Right cardiac atrium (tissue), 5 donors: ENCODE results near the gene ADGRF4. TPM values are rescaled to one million over a fixed set of nuclear protein-coding genes. Genes with fewer than 3 reads are reported as not detected.
A peak's percentile ranks its signal among the peaks of the same experiment; 100 is the strongest.
"Not testable (repeated sequence)": the region's sequence is repeated elsewhere in the genome, so short reads cannot be mapped to it uniquely, and the experiment has no call there.

Experiments
- ATAC-seq, 2 donors: fragments of 200-7000 bp; cut with Tn5 transposase; one replicate each; pipeline versions ENCODE4 v1.8.0 to v1.9.1; 2020; ENCODE audit warnings: moderate library complexity in 2 of 2, mild to moderate bottlenecking in 1 of 2
- DNase-seq, 3 donors: peaks; one replicate each; pipeline ENCODE4 v3.0.0-alpha.2; 2020
- H3K27ac ChIP-seq: one replicate; pipeline ENCODE4 v1.5.1; 2013; ENCODE audit warnings: mild to moderate bottlenecking, low read length, control low read depth, moderate library complexity
- H3K27me3 ChIP-seq: one replicate; pipeline ENCODE4 v1.6.1; 2013; ENCODE audit not compliant: control insufficient read depth, insufficient read depth
- H3K4me1 ChIP-seq: one replicate; pipeline ENCODE4 v1.6.1; 2013; ENCODE audit warnings: low read length; ENCODE audit not compliant: control insufficient read depth, insufficient read depth
- H3K4me3 ChIP-seq: one replicate; pipeline ENCODE4 v1.5.1; 2013; ENCODE audit warnings: low read length, control low read depth
- H3K9me3 ChIP-seq: one replicate; pipeline ENCODE4 v1.6.1; 2013; ENCODE audit warnings: low read length; ENCODE audit not compliant: control insufficient read depth
- WGBS: extraction: QIAGEN DNeasy Blood & Tissue Kit; methylation state at CpG from one replicate; pipeline ENCODE4 v1.1.7; 2013; 5-methylcytosine and 5-hydroxymethylcytosine counted together
- intact Hi-C, 4 donors: fragments of 100-400 bp; cut with DNase I; formaldehyde crosslinking; loops; one replicate each; pipeline versions ENCODE4 v1.11.0 to v1.14.0; 2022 to 2023
- polyA plus RNA-seq: library from polyadenylated mRNA; stranded (reverse); fragments of 200-250 nt; gene quantifications from one replicate; pipeline ENCODE4 v1.2.3, GENCODE V29; 2013
- total RNA-seq, 4 donors: library from RNA; stranded (reverse); fragmentation: NEBNext Ultra II Directional; extraction: Animal tissue kit (Norgen Biotek cat#: 25700); gene quantifications; one replicate each; pipeline ENCODE4 v1.2.1, GENCODE V29; 2021
- donor health status: healthy with polysubstance abuse.
- donor health status: DM: no; HTN: yes; CAD: no.
- donor health status: DM: no; HTN: no; CAD: no.
- donor health status: DM: no; HTN: yes; CAD: no; lungs with severe emphysema.
- donor health status: DM: yes; HTN: yes; CAD: no.

The ADGRF4 gene
- total and polyA plus RNA-seq, 5 donors: 0.09 to 0.91 (median 0.22) TPM

DNA sequence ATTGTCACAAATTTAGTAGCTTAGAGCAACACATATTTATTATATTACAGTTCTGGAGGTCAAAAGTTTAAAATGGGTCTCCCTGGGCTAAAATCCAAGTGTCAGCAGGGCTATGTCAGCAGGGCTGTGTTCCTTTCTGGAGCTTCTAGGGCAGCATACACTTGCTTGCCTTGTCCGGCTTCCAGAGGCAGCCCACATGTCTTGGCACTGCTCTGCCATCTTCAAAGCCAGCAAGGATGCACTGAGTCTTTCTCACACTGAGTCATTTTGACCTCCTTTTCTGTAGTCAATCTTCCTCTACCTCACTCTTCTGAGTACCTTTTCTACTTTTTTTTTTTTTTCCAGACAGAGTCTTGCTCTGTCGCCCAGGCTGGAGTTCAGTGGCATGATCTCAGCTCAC is 39.0 kb downstream of the ADGRF4 start:
- no peak overlapping the region for H3K27ac ChIP-seq
- 60% methylated on average over 2 of the region's 2 CpGs for WGBS
- H3K9me3 ChIP-seq: no peaks in the 10 kb centered on the region
- no peak overlapping the region for H3K4me3 ChIP-seq
- no peaks in the 10 kb centered on the region for H3K27me3 ChIP-seq
- DNase-seq (no peak), ATAC-seq (no peak)
- H3K4me1 ChIP-seq: peaks cover 1% of the 10 kb centered on the region
- intact Hi-C loops: no loop called here

GRCh38 chr6:47740714-47741113 is 42.3 kb downstream of the ADGRF4 start:
- ATAC-seq: no peak
- Histone ChIP-seq H3K4me1 (peaks cover 1% of the 10 kb centered on the region), H3K27ac (no peak overlapping the region), H3K27me3 (no peaks in the 10 kb centered on the region), H3K4me3 (no peak overlapping the region), H3K9me3 (no peaks in the 10 kb centered on the region)
- intact Hi-C loops: no loop called here
- DNase-seq: no peak
- 79% methylated on average over 1 of the region's 1 CpG for WGBS

- Histone ChIP-seq H3K4me1 (peaks cover 1% of the 10 kb centered on the region), H3K4me3 (no peak overlapping the region), H3K27me3 (no peaks in the 10 kb centered on the region), H3K27ac (no peak overlapping the region), H3K9me3 (no peaks in the 10 kb centered on the region)
- peak; percentile 89 to 92 for ATAC-seq
- no peak for DNase-seq
- 40% methylated on average over 2 of the region's 2 CpGs for WGBS
- intact Hi-C loops: no loop called here
Observed at GRCh38 chr6:47741807-47742206, 43.4 kb downstream of the ADGRF4 start.

- DNase-seq (no peak), ATAC-seq (no peak)
- Histone ChIP-seq H3K9me3 (no peaks in the 10 kb centered on the region), H3K27me3 (no peaks in the 10 kb centered on the region), H3K27ac (no peak overlapping the region), H3K4me3 (no peak overlapping the region), H3K4me1 (no peaks in the 10 kb centered on the region)
- intact Hi-C loops: no loop called here
Observed at GRCh38 chr6:47743744-47744143, 45.4 kb downstream of the ADGRF4 start.

DNA sequence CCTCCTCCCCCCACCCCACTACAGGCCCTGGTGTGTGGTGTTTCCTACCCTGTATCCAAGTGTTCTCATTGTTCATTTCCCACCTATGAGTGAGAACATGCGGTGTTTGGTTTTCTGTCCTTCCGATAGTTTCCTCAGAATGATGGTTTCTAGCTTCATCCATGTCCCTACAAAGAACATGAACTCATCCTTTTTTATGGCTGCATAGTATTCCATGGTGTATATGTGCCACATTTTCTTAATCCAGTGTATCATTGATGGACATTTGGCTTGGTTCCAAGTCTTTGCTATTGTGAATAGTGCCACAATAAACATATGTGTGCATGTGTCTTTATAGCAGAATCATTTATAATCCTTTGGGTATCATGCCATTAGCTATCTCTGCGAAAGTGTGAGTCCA is 46.9 kb downstream of the ADGRF4 start:
- H3K4me1 ChIP-seq, H3K4me3 ChIP-seq, H3K27me3 ChIP-seq, H3K9me3 ChIP-seq, DNase-seq, intact Hi-C loops, H3K27ac ChIP-seq, ATAC-seq: not testable (repeated sequence)
- whole genome bisulfite sequencing: 95% methylated on average over 3 of the region's 3 CpGs

GRCh38 chr6:47749757-47750156 is 51.4 kb downstream of the ADGRF4 start:
- no peaks in the 10 kb centered on the region for H3K4me1 ChIP-seq
- H3K4me3 ChIP-seq: no peak overlapping the region
- H3K27ac ChIP-seq: no peak overlapping the region
- no peaks in the 10 kb centered on the region for H3K27me3 ChIP-seq
- DNase-seq (no peak), ATAC-seq (no peak)
- 40% methylated on average over 1 of the region's 1 CpG for WGBS
- intact Hi-C loops: no loop called here
- H3K9me3 ChIP-seq: no peaks in the 10 kb centered on the region

DNA sequence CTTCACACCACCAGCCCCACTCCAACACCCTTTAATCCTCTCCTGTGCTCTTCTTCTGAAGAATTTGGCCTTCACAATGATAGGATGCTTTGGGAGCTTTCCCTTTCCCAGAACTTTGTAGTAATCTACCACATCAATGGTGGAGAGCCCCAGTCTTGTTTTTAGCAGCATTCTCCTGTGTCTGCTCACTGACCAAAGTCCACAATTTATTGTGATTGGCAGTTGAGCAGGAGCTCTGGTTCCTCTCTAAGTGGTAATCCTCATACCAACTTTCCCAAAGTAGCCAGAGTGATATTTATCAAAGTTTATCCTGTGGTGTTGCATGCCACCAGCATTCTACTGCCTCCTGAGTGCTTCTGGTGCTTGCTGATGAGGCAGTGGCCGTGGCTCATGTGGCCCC is 54.4 kb downstream of the ADGRF4 start:
- intact Hi-C loops: no loop called here
- DNase-seq (no peak), ATAC-seq (no peak)
- WGBS: 54% methylated on average over 1 of the region's 1 CpG
- Histone ChIP-seq H3K9me3 (no peaks in the 10 kb centered on the region), H3K27ac (no peak overlapping the region), H3K4me1 (no peaks in the 10 kb centered on the region), H3K27me3 (no peaks in the 10 kb centered on the region), H3K4me3 (no peak overlapping the region)

GRCh38 chr6:47759364-47759763 is 61.0 kb downstream of the ADGRF4 start:
- 54% methylated on average over 1 of the region's 1 CpG for WGBS
- DNase-seq (no peak), ATAC-seq (no peak)
- no peaks in the 10 kb centered on the region for H3K27me3 ChIP-seq
- H3K27ac ChIP-seq: no peak overlapping the region
- no peaks in the 10 kb centered on the region for H3K9me3 ChIP-seq
- H3K4me3 ChIP-seq: no peak overlapping the region
- H3K4me1 ChIP-seq: no peaks in the 10 kb centered on the region
- intact Hi-C loops: no loop called here

GRCh38 chr6:47762502-47762901 is 64.1 kb downstream of the ADGRF4 start:
- DNase-seq (no peak), ATAC-seq (no peak)
- Histone ChIP-seq H3K27ac (no peak overlapping the region), H3K4me3 (no peak overlapping the region), H3K4me1 (no peaks in the 10 kb centered on the region), H3K27me3 (no peaks in the 10 kb centered on the region), H3K9me3 (no peaks in the 10 kb centered on the region)
- WGBS: 90% methylated on average over 3 of the region's 3 CpGs
- intact Hi-C loops: no loop called here

DNA sequence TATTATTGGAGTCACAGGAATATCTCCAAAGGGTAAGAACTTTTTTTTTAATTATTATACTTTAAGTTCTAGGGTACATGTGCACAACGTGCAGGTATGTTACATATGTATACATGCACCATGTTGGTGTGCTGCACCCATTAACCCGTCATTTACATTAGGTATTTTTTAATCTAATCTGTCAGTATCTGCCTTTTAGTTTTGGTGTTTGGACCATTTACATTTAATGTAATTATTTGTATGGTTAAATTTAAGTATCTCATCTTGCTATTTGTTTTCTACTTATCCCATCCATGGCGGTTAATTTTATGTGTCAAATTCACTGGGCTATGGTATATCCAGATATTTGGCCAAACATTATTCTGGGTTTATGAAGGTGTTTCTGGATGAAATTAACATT is 68.1 kb downstream of the ADGRF4 start:
- no peaks in the 10 kb centered on the region for H3K9me3 ChIP-seq
- H3K27me3 ChIP-seq: no peaks in the 10 kb centered on the region
- no peak for DNase-seq
- no peak overlapping the region for H3K4me3 ChIP-seq
- no peak overlapping the region for H3K27ac ChIP-seq
- 94% methylated on average over 3 of the region's 3 CpGs for WGBS
- no peaks in the 10 kb centered on the region for H3K4me1 ChIP-seq
- no peak for ATAC-seq
- intact Hi-C loops: no loop called here

- Histone ChIP-seq H3K27me3 (no peaks in the 10 kb centered on the region), H3K27ac (no peak overlapping the region), H3K4me1 (no peaks in the 10 kb centered on the region), H3K4me3 (no peak overlapping the region), H3K9me3 (no peaks in the 10 kb centered on the region)
- no peak for DNase-seq
- intact Hi-C loops: no loop called here
- ATAC-seq: no peak
- 1% methylated on average over 1 of the region's 1 CpG for WGBS
Observed at GRCh38 chr6:47767102-47767501, 68.7 kb downstream of the ADGRF4 start.

DNA sequence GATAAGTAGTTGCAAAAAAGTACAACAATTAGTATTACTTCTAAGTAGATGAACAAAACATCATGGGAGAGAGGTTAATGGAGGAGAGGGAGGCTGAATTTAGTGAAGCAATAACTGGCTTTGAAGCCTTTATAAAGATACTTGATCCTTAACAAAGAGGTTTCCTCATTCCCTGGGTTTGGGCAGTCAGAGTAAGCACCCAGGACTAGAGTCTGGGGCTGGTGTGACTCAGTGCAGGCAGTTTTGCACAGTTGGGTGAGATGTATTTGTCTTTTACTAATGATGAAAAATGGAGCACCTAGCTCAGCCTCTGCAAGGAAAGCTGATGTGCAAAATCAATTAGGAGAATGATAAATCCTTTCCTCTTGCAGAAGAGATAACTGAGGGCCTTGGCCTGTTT is 71.6 kb downstream of the ADGRF4 start:
- Histone ChIP-seq H3K27ac (no peak overlapping the region), H3K4me1 (no peaks in the 10 kb centered on the region), H3K27me3 (no peaks in the 10 kb centered on the region), H3K4me3 (no peak overlapping the region), H3K9me3 (no peaks in the 10 kb centered on the region)
- no peak for ATAC-seq
- no peak for DNase-seq
- intact Hi-C loops: no loop called here
